ENCODE data around the gene LIN28B. TPM values are rescaled to one million over a fixed set of nuclear protein-coding genes. Genes with fewer than 3 reads are reported as not detected.

Gene LIN28B
- total RNA-seq, 2 donors from 2014 or later: not detected

DNA sequence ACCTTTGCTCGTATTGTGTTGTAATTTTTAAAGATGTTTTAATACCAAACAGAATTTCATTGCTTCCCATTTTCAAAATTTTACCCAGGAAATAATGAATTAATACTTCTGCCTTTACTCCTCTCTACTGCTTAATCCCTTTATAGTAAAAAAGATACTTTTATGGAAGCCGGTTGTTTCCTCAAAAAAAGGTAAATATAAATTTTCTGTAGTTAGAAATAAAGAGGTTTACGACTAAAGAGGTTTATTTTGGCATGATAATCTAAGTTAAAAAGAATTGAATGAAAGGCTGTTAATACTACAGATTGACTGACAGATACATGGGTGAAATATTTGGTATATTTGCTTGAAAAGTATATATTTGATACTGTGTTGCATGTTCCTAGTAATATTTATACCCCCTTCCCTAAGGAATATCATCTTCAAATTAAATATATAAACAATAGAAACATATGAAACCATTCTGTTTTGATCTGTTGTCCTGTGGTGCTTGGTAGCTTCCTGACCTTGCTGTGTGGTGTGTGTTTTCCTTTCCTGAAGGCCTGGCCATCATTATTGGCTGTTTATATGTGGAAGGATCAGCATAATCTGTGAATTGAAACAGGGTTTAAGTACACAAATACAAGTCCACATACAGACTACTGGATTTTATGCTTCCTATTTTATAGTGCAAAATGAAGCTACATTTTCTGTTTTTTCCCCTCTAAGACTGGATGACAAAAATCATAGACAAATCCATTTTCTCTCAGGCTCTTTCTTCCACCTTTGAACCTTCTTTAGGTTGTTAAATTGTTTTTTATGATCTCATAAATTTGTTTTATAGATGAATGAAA is 2.3 kb downstream of the LIN28B start:
- H3K27ac ChIP-seq: no peak overlapping the region
- DNase-seq: no peak
- H3K36me3 ChIP-seq (replicated peaks in 1 of 2; ENCODE audit: insufficient read depth in 1 of 2, low read depth in 2 of 2): no peaks in the 10 kb centered on the region
- H3K9me3 ChIP-seq: no peaks in the 10 kb centered on the region
- TF ChIP-seq, protein P1, sequence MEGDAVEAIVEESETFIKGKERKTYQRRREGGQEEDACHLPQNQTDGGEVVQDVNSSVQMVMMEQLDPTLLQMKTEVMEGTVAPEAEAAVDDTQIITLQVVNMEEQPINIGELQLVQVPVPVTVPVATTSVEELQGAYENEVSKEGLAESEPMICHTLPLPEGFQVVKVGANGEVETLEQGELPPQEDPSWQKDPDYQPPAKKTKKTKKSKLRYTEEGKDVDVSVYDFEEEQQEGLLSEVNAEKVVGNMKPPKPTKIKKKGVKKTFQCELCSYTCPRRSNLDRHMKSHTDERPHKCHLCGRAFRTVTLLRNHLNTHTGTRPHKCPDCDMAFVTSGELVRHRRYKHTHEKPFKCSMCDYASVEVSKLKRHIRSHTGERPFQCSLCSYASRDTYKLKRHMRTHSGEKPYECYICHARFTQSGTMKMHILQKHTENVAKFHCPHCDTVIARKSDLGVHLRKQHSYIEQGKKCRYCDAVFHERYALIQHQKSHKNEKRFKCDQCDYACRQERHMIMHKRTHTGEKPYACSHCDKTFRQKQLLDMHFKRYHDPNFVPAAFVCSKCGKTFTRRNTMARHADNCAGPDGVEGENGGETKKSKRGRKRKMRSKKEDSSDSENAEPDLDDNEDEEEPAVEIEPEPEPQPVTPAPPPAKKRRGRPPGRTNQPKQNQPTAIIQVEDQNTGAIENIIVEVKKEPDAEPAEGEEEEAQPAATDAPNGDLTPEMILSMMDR (IDR thresholded peaks at IDR 0.05): no peak
- TF ChIP-seq POLR2A (IDR thresholded peaks at IDR 0.05): no peak
- 29 to 45% methylated on average over 3 of the region's 3 CpGs for WGBS, 2 donors
- H3K4me1 ChIP-seq: peaks cover 8% of the 10 kb centered on the region
- intact Hi-C loops (cut with DNase I): no loop called here
- H3K27me3 ChIP-seq: peaks cover 0 to 21% of the 10 kb centered on the region in 2 donors
- no peak for ATAC-seq
- H3K4me3 ChIP-seq: no peak overlapping the region

DNA sequence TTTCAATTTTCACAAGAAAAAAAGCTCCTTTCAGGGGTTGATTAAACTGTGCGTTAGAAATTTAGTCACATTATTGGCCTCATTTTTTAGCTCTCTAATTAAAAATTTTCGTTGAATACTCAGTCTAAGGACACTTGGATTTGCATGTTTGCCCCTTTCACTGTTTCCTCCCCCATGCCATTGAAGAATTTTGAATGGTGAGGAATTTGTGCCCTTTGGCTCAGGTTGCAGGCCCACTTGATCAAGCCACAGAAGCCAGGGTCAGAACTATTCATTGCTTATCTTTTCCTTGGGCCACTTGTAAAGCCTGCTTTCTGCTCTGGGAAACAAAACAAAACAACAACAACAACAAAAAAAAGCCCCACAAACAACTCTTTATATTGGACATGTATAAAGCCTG is 12.2 kb downstream of the LIN28B start:
- no peak for DNase-seq
- 49 to 56% methylated on average over 2 of the region's 2 CpGs for WGBS, 2 donors

DNA sequence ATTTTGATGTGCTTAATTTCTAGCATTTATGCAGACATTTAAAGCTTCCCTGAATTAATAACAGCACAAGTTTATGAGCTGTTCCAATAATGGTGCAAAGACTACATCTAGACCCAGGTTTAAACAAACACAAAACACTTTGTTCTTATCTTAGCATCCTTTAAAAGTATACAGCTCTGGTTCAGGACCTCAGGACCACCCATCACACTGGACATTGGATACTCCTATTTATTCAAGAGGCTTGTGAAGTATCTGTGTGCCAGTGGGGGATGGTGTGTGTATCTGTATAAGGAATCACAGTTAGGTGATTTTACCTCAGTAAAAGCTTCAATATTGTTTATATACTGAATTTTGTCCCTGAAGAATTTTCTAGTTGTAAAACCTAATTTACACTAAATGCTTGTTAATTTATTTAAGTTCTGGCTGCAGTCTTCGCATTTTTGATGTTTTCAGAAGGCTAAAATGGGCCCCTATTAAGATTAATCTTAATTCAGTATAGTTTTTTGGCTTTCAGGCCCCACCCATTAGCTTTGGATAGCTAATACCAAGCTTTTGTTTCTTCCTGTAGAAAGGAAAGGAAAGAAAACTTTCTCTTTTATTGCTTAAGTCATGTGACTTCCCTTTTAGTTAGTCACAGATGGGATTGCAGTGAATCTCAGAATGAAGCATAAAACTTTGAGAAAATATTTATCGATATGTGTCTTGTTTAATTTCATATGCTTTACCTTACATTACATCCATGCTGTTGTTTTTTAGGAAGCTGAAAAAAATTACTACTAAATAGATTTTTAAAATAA is 13.1 kb downstream of the LIN28B start:
- DNase-seq (no peak), ATAC-seq (no peak)
- no peaks in the 10 kb centered on the region for H3K9me3 ChIP-seq
- H3K27me3 ChIP-seq: no peaks in the 10 kb centered on the region
- intact Hi-C loops (cut with DNase I): no loop called here
- WGBS, 2 donors: 79 to 85% methylated on average over 2 of the region's 2 CpGs
- no peak for TF ChIP-seq POLR2A (IDR thresholded peaks at IDR 0.05)
- TF ChIP-seq, protein P1 (IDR thresholded peaks at IDR 0.05): no peak
- H3K4me3 ChIP-seq: no peak overlapping the region
- H3K4me1 ChIP-seq: no peaks in the 10 kb centered on the region
- no peaks in the 10 kb centered on the region for H3K36me3 ChIP-seq (replicated peaks in 1 of 2; ENCODE audit: insufficient read depth in 1 of 2, low read depth in 2 of 2)
- H3K27ac ChIP-seq: no peak overlapping the region

More for the DNA sequence above, 12.2 kb downstream of the LIN28B start:
- no peaks in the 10 kb centered on the region for H3K9me3 ChIP-seq
- no peak overlapping the region for H3K4me3 ChIP-seq
- H3K27ac ChIP-seq: no peak overlapping the region
- no peak for ATAC-seq
- intact Hi-C loops (cut with DNase I): no loop called here
- TF ChIP-seq, protein P1 (IDR thresholded peaks at IDR 0.05): no peak
- TF ChIP-seq POLR2A (IDR thresholded peaks at IDR 0.05): no peak
- H3K4me1 ChIP-seq: no peaks in the 10 kb centered on the region
- no peaks in the 10 kb centered on the region for H3K36me3 ChIP-seq (replicated peaks in 1 of 2; ENCODE audit: insufficient read depth in 1 of 2, low read depth in 2 of 2)
- H3K27me3 ChIP-seq: no peaks in the 10 kb centered on the region

DNA sequence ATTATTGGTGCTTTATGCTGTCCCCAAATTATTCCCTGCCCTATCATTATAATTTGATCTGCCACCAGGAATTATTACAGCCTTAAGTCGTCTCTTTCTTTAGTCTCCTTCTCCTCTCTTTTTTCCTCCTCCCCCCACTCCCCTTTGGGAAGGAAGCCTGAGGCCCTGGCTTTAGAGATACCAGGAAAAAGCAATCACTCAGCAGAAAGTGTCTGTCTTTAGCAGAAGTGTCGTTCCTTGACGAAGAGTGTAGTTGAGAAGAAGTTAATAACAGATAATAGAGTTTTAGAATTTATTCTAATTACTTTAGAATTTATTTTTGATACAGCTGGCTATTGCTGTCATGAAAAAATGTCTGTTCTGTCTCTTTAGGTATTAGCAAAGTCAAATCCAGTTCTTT is 16.5 kb downstream of the LIN28B start:
- no peaks in the 10 kb centered on the region for H3K36me3 ChIP-seq (replicated peaks in 1 of 2; ENCODE audit: insufficient read depth in 1 of 2, low read depth in 2 of 2)
- H3K4me3 ChIP-seq: no peak overlapping the region
- no peak for TF ChIP-seq POLR2A (IDR thresholded peaks at IDR 0.05)
- TF ChIP-seq, protein P1 (IDR thresholded peaks at IDR 0.05): no peak
- H3K27me3 ChIP-seq: no peaks in the 10 kb centered on the region
- 24 to 32% methylated on average over 3 of the region's 3 CpGs for WGBS, 2 donors
- no peak for ATAC-seq
- H3K27ac ChIP-seq: no peak overlapping the region
- H3K9me3 ChIP-seq: no peaks in the 10 kb centered on the region
- DNase-seq: no peak
- intact Hi-C loops (cut with DNase I): no loop called here
- H3K4me1 ChIP-seq: no peaks in the 10 kb centered on the region
